Skeletal muscle tissue (tissue), 4 donors: ENCODE results near the gene FREM1. TPM values are rescaled to one million over a fixed set of nuclear protein-coding genes. Genes with fewer than 3 reads are reported as not detected.

Experiments
- H3K27ac ChIP-seq: one replicate; pipeline ENCODE4 v1.7.0; 2013; ENCODE audit warnings: mild to moderate bottlenecking, low read depth, low read length, inconsistent platforms
- H3K27me3 ChIP-seq, 3 donors: one replicate each; pipeline ENCODE4 v1.7.0; 2013; ENCODE audit warnings: low read length in 3 of 3; ENCODE audit not compliant: control insufficient read depth in 3 of 3, insufficient read depth in 3 of 3
- H3K36me3 ChIP-seq, 3 donors: one replicate each; pipeline ENCODE4 v1.7.0; 2013; ENCODE audit warnings: low read length in 3 of 3; ENCODE audit not compliant: control insufficient read depth in 3 of 3, insufficient read depth in 3 of 3
- H3K4me1 ChIP-seq, 3 donors: one replicate each; pipeline ENCODE4 v1.7.0; 2013; ENCODE audit warnings: low read length in 3 of 3, mild to moderate bottlenecking in 3 of 3; ENCODE audit not compliant: control insufficient read depth in 3 of 3, insufficient read depth in 3 of 3
- H3K4me3 ChIP-seq, 3 donors: one replicate each; pipeline ENCODE4 v1.7.0; 2013; ENCODE audit warnings: low read length in 3 of 3
- H3K9ac ChIP-seq, 3 donors: one replicate each; pipeline ENCODE4 v1.7.0; 2013; ENCODE audit warnings: low read length in 3 of 3, mild to moderate bottlenecking in 3 of 3, moderate library complexity in 2 of 3, low read depth in 1 of 3
- H3K9me3 ChIP-seq, 3 donors: one replicate each; pipeline ENCODE4 v1.7.0; 2013; ENCODE audit warnings: low read length in 3 of 3; ENCODE audit not compliant: control insufficient read depth in 3 of 3
- total RNA-seq: library from RNA; depleted of rRNA; stranded (reverse); fragments of >200 nt; gene quantifications from one replicate; pipeline ENCODE4 v1.2.3, GENCODE V29; 2014
- donor health status: Osteomylitis.

FREM1 gene
- total RNA-seq, 1 donor from 2014 or later: 17.2 TPM

DNA sequence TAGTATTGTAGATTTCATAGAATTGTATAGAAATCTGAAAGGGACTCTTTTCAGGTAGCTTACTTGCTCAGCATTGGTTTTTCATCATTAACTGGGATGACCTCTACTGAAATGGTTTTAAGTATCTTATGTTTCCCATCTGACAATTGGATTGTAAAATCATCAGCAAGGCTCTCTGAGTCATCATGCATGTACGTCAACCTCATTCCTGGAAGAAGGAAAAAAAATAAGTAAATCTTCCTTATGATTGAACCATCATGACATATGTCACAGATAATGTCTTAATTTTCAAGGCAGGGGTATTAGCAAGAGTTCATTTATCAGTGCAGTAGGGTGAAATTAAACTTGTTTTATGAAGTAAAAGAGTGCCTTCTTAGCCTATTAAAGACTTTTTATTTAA is 112.8 kb downstream of the FREM1 start:
- Histone ChIP-seq H3K9ac (no peak overlapping the region), H3K27me3 (no peaks in the 10 kb centered on the region), H3K4me3 (no peak overlapping the region), H3K27ac (no peak overlapping the region), H3K4me1 (no peaks in the 10 kb centered on the region), H3K36me3 (no peaks in the 10 kb centered on the region), H3K9me3 (no peaks in the 10 kb centered on the region)

DNA sequence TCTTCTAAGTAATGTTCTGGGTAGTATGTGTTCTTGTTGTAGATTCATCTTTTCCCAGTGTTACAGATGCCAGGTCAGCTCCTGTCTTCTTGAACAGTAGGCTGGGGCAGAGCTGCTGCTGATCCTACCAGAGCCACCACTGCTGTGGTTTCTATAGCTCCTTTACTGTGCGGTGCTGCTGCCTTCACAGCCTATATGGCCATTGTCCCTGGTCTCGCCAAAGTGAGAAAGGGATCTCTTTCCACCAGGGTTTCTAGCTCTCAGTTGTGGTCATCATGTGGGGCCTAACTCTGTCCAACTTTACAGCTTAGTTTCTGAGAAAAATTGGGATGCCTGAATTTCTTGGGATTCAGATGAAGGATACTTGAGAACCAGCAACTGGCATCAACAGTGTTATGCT is 116.8 kb downstream of the FREM1 start:
- Histone ChIP-seq H3K4me1 (no peaks in the 10 kb centered on the region), H3K27ac (no peak overlapping the region), H3K36me3 (peaks cover 0 to 3% (median 0%) of the 10 kb centered on the region in 3 donors), H3K9me3 (no peaks in the 10 kb centered on the region), H3K4me3 (no peak overlapping the region), H3K9ac (no peak overlapping the region), H3K27me3 (no peaks in the 10 kb centered on the region)

DNA sequence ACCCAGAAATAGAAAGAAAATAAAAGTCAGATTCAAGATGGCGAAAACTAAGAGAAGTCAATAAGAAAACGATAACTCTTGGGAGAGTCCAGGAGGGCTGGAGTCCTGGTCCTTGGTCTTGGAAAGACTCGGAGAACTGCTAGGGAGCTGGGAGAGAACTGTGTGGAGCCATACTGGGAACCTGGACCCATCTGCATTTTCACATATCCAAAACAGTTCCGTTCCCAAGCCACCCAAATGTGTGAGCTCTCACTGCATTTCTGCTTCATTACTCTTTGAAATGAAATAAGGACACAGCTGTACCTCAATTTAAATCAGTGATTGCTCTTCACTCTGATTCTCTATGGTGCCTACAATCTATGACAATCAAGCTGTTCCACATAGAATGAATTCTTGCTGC is 119.6 kb downstream of the FREM1 start:
- H3K9me3 ChIP-seq: no peaks in the 10 kb centered on the region
- no peak overlapping the region for H3K4me3 ChIP-seq
- H3K27ac ChIP-seq: no peak overlapping the region
- no peaks in the 10 kb centered on the region for H3K4me1 ChIP-seq
- H3K27me3 ChIP-seq: no peaks in the 10 kb centered on the region
- no peak overlapping the region for H3K9ac ChIP-seq
- peaks cover 0 to 3% (median 0%) of the 10 kb centered on the region in 3 donors for H3K36me3 ChIP-seq

DNA sequence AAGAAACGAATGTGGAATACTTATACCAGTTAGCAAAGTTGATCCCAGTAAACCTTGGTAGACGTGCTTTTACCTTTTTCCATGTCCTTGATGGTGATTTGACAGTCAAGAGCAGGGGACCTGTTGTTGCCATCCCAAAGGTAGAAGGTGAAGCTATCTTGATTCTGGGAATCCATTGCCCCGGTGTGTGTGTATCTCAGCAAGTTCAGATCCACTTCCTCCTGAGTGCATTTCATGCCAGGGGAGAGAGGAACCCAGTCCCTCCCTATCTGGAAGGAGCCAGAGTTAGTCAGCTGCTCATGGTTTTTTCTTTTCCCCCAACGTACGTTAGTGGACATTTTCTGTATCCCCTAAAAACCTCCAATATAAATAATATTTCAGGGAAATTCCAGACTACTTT is 121.4 kb downstream of the FREM1 start:
- peaks cover 0 to 3% (median 0%) of the 10 kb centered on the region in 3 donors for H3K36me3 ChIP-seq
- H3K27ac ChIP-seq: no peak overlapping the region
- H3K27me3 ChIP-seq: no peaks in the 10 kb centered on the region
- H3K9me3 ChIP-seq: no peaks in the 10 kb centered on the region
- peaks cover 0 to 5% (median 0%) of the 10 kb centered on the region in 3 donors for H3K4me1 ChIP-seq
- H3K4me3 ChIP-seq: no peak overlapping the region
- no peak overlapping the region for H3K9ac ChIP-seq

DNA sequence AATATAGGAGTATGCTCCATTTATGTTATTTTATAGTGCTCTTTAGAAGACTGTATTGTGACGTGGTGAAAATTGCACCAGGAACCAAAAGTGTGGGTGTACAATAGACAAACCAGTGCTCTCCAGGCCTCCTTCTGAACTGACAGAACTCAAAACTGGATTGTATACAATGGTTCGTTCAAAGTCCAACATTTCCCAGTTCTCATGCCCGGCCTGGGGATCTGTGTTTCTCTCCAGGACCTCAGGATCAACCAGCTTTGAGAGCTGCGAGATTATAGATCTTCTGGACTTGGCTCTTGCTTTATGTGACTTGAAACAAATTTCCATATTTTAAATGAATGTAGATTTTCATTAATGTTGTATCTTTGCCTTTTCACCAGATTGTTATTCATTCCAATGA is 126.9 kb downstream of the FREM1 start:
- Histone ChIP-seq H3K36me3 (no peaks in the 10 kb centered on the region), H3K27ac (peak overlapping the region; percentile 52)

DNA sequence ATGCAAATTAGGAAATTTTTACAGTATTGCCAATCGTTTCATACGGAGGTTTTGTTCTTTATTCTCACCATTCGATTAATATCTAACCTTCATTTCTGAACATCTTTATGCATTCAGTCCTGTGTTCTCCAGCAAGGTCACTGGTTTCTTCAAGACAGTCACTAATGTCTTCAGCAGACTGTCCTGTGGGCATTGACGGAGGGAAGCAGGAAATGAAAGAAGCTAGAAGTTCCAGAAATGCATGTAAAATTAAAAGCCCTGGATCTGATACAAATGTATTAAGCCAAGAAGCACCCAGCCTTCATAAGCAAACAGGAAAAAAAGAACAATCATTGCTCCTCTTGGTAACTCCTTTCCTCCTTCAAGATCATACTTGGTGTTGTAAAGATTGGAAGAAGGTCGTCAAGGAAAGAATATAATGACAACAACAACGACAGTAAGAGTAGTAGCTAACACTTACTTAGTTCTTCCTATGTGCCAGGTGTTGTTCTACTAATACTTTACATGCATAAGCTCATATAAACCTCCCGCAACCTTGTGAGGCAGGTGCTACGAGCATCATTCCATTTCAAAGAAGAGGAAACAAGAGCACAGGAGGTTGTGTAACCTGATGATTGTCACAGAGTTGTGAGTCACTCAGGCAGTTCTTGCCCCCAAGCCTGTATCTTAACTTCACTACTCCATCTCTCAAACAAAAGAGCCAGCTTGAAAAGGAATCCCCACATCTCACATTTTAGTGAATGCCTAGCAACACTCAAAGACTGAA is 127.8 kb downstream of the FREM1 start:
- Histone ChIP-seq H3K27me3 (no peaks in the 10 kb centered on the region), H3K4me3 (no peak overlapping the region), H3K36me3 (no peaks in the 10 kb centered on the region), H3K9ac (no peak overlapping the region), H3K27ac (peak overlapping the region; percentile 21), H3K4me1 (peaks cover 4 to 21% (median 6%) of the 10 kb centered on the region in 3 donors), H3K9me3 (no peaks in the 10 kb centered on the region)

More for the DNA sequence above, 126.9 kb downstream of the FREM1 start:
- H3K9ac ChIP-seq: no peak overlapping the region
- no peak overlapping the region for H3K4me3 ChIP-seq
- H3K4me1 ChIP-seq: peaks cover 4 to 21% (median 6%) of the 10 kb centered on the region in 3 donors
- H3K27me3 ChIP-seq: no peaks in the 10 kb centered on the region
- H3K9me3 ChIP-seq: no peaks in the 10 kb centered on the region

DNA sequence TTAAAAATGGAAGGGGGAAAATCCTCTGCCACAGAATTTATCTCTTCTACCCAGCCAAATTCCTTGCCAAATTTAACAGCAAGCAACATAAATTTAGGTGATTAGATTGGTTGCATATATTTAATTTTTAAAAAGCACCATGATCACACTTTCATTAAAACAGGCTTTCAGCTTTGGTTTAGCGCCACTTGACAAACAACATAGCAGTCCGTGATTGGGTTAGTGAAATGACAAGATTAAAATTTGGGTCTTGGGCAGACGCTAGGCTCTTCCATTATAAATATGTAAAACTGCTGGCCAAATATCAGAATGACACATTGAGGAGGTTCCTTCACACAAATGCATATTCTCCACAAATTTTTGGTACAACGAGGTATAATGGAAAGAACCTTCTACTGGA is 129.5 kb downstream of the FREM1 start:
- Histone ChIP-seq H3K9me3 (no peaks in the 10 kb centered on the region), H3K36me3 (no peaks in the 10 kb centered on the region), H3K4me3 (peak overlapping the region in 1 of 3 donors; percentile 31), H3K27ac (peak overlapping the region; percentile 96), H3K27me3 (no peaks in the 10 kb centered on the region), H3K4me1 (peaks cover 4 to 21% (median 6%) of the 10 kb centered on the region in 3 donors), H3K9ac (no peak overlapping the region)

DNA sequence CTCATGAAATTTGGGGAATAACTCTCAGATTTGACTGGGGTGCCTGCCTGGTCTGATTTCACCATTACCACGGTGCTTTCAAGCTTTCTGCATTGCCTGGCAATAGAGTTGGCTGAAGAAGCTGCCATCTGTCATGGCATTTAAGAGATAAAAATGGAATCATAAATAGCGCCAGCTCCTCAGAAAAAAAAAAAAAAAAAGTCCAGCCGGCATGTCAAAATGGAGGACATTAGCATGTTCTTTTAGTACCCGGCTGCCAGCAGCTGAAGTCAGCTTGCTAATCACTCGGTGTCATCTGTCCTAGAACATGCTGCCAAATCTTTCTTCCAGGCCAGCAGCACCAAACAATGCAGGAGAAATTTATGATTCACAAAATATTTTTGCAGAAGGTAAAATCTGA is 130.0 kb downstream of the FREM1 start:
- Histone ChIP-seq H3K9me3 (no peaks in the 10 kb centered on the region), H3K4me1 (peaks cover 4 to 21% (median 6%) of the 10 kb centered on the region in 3 donors), H3K9ac (peak overlapping the region; percentile 25 to 78 (median 47)), H3K36me3 (no peaks in the 10 kb centered on the region), H3K4me3 (peak overlapping the region; percentile 55 to 59 (median 57)), H3K27me3 (no peaks in the 10 kb centered on the region), H3K27ac (peak overlapping the region; percentile 96)

DNA sequence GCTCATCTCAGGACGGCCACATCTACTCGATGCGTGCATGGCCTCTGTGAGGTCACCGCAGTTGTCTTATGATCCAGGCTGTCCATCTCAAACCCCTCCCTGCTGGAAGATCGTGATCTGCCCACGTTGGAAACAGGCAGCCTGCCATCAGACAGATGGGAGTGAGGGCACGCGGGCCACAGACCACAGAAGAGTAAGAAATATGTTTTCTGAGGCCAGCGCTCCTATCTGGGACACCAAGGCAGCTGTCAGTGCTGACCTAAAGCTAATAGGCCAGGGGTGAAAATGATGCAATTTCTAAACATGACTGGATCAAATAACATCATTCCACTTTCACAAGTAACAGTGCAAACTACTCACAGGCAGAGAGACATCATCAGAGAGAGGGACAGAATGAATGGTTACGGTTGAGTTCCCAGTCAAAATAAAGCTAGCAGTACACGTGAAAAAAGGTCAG is 130.6 kb downstream of the FREM1 start:
- Histone ChIP-seq H3K27ac (peak overlapping the region; percentile 96), H3K27me3 (no peaks in the 10 kb centered on the region), H3K9me3 (no peaks in the 10 kb centered on the region), H3K4me1 (peaks cover 4 to 21% (median 6%) of the 10 kb centered on the region in 3 donors), H3K9ac (peak overlapping the region; percentile 25 to 78 (median 47)), H3K4me3 (peak overlapping the region; percentile 55 to 59 (median 57)), H3K36me3 (no peaks in the 10 kb centered on the region)

DNA sequence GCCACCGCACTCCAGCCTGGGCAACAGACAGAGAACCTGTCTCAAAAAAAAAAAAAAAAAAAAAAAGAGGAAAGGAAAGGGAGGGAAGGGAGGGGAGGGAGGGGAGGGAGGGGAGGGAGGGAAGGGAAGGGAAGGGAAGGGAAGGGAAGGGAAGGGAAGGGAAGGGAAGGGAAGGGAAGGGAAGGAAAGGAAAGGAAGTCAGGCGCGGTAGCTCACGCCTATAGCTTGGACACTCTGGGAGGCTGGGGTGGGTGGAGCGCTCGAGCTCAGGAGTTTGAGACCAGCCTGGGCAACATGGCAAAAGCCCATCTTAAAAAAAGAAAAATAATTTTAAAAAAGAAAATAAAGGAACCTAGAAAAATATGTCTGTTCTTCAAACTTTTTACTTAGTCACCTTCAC is 131.7 kb downstream of the FREM1 start:
- Histone ChIP-seq H3K9me3 (no peaks in the 10 kb centered on the region), H3K4me3 (no peak overlapping the region), H3K27ac (no peak overlapping the region), H3K4me1 (peaks cover 6 to 22% (median 7%) of the 10 kb centered on the region in 3 donors), H3K9ac (no peak overlapping the region), H3K36me3 (no peaks in the 10 kb centered on the region), H3K27me3 (no peaks in the 10 kb centered on the region)
